HG02981 (cell line): ENCODE measurements around the gene PXT1.
"Not testable (repeated sequence)": the region's sequence is repeated elsewhere in the genome, so short reads cannot be mapped to it uniquely, and the experiment has no call there.

ENCODE experiments used
- ATAC-seq: cut with Tn5 transposase; IDR thresholded peaks from one replicate; pipeline ENCODE4 v1.9.1; 2021; ENCODE audit warnings: mild to moderate bottlenecking, moderate library complexity; ENCODE audit not compliant: unreplicated experiment

Gene PXT1

GRCh38 chr6:36371211-36371610 is 71.4 kb downstream of the PXT1 start:
- no peak for ATAC-seq

- no peak for ATAC-seq
Measured at GRCh38 chr6:36370638-36371037, 72.0 kb downstream of the PXT1 start.

DNA sequence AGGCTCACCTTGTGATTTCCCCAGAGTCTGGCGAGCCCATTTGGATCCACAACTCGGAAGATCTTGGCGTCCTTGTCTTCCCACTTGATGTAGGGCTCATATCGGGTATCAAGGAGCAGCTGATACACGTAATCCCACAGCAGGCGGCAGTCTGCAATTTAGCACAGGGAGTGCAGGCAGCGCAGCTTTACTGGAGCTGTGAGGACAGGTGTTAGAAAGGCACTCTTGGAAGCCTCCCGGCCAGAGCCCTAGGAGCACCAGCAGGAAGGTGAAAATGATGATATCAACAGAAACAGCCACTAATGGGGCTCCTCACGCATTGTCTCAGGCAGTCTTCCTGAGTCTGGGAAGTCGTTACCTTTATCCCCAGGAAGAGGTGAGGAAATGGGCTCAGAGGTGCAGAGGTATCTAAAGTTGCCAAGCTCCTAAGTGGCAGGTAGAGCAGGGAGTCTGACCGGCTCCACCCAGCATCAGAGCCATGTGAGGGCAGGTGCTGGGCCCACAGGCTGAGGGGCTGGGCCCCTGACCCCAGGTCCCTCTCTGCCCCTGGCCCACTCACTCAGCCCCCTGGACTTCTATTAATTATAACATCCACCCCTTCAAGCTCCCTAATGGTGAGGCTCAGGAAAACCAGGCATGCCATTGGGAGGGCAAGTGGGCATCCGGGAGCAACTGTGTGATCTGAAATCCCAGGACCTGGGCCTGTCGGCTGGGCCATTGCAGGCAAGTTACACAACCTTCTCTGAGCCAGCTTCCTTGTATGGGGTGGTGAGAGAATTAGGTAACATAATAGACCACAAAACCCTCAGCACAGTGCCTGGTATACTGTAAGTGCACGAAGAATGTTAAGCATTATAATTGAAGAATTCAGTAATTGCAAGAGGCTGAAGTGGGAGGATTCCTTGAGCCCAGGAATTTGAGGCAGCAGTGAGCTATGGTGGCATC is 73.5 kb downstream of the PXT1 start:
- no peak for ATAC-seq

DNA sequence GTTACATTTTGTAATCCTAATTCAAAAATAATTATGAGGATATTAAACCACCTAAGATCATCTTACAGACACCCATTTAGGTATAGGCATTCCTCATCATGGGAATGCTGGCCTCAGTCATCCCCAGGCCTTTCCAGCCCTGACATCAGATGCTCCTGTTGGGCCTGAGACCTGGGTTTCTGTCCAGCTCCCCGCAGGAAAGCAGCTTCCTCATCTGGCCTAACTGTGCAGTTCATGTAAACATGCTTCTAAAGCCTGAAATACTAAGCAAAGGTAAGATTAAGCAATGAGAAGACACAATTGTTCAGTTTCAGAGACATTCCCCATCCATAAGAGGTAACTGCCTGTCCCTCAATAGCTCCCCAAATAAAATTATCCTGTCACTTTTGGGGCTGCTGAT is 74.2 kb downstream of the PXT1 start:
- ATAC-seq: no peak

DNA sequence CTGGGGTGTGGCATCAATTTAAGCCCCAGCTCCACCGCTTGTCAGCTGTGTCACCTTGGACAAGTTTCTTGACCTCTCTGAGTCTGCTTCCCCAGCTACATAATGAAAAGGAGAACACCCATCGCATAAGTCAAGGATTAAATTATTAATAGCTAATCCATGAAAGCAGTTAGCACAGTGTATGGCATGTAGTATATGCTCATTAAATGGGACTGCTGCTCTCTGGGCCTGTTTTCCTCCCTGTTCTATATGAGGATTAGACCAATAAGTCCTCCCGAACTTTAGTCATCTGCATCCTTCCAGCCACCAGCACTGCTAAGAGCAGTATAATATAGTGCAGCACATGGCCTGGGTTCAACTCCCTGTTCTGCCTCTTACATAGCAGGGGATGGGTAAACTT is 74.9 kb downstream of the PXT1 start:
- no peak for ATAC-seq

DNA sequence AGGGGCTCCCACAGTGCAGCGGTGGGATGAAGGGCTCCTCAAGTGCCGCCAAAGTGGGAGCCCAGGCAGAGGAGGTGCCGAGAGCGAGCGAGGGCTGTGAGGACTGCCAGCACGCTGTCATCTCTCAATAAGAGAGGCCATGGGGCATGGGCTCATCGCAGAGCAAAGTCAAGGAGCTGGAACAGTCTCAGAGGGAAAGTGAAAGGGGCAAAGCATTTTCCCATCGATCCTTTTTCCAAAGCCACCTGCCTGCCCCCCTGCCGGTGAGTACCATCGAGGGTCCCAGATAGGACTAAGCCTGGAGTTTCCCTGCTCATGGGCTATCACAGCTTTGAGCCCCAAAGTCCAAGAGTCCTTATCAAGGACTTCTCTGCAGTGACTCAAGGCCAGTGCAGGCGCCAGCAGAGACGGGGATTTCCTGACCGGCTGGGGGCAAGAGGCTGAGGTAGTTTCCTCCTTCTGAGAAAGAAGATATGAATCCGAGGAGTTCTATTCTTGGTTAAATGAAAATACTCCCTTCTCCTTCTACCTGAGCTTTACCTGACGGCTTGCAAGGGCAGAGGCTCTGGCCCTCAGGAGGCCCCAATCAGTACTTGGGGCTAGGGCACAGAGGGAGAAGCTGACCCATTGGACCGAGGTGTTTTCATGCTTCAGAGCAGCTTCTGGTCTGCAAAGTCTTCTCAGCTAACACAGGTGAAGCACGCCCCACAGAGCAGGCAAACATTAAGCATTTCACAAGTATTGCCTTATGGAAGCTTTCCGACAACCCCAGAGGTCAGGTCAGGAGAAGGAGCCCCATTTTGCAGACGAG is 77.8 kb downstream of the PXT1 start:
- ATAC-seq: no peak

- not testable (repeated sequence) for ATAC-seq
Measured at GRCh38 chr6:36364061-36364635, 78.5 kb downstream of the PXT1 start.

DNA sequence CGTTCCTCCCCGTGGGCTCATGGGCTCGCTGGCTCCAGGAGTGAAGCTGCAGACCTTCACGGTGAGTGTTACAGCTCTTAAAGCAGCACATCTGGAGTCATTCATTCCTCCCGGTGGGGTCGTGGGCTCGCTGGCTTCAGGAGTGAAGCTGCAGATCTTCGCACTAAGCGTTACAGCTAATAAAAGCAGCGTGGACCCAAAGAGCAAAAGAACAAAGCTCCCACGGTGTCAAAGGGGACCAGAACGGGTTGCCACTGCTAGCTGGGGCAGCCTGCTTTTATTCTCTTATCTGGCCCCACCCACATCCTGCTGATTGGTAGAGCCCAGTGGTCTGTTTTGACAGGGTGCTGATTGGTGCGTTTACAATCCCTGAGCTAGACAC is 79.3 kb downstream of the PXT1 start:
- not testable (repeated sequence) for ATAC-seq

- no peak for ATAC-seq
Measured at GRCh38 chr6:36362551-36363370, 79.9 kb downstream of the PXT1 start.

DNA sequence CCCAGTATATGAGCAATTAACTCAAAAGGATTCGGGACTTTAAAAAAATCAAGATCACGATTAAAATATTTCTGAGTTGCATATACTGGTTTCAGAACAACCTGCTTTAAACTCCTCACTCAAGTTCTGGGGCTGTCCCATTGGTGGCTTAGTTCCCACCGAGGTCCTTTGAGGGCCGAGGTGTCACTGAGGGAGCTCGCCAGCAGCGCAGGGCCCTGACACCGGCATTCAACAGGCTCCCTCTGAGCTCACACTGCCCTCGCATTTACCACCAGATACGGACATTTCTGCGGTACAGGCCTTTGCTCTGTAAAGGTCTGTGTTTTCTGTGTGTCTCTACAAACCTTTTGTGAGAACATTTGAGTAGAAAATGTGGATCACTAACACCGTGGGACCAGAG is 81.6 kb downstream of the PXT1 start:
- ATAC-seq: no peak

- no peak for ATAC-seq
Measured at GRCh38 chr6:36360241-36361054, 82.2 kb downstream of the PXT1 start.

- ATAC-seq: no peak
Measured at GRCh38 chr6:36358226-36358915, 84.3 kb downstream of the PXT1 start.

DNA sequence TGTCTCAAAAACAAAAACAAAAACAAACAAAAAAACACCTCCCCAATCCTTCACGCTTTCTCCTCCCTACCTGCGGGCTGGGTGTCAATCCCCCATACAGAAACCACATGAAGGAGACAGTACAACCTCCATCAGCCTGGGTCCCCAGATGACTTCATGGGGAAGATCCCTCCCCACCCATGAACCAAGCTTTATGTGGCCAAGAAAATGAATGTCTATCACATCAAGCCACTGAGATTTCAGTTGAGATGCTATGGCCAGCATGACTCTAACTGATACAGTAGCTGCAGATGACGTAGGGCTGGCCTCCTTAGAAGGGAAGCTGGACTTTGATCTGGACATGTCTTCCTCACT is 84.8 kb downstream of the PXT1 start:
- no peak for ATAC-seq

- no peak for ATAC-seq
Measured at GRCh38 chr6:36355819-36356218, 86.8 kb downstream of the PXT1 start.

- ATAC-seq: no peak
Measured at GRCh38 chr6:36353411-36353915, 89.2 kb downstream of the PXT1 start.

DNA sequence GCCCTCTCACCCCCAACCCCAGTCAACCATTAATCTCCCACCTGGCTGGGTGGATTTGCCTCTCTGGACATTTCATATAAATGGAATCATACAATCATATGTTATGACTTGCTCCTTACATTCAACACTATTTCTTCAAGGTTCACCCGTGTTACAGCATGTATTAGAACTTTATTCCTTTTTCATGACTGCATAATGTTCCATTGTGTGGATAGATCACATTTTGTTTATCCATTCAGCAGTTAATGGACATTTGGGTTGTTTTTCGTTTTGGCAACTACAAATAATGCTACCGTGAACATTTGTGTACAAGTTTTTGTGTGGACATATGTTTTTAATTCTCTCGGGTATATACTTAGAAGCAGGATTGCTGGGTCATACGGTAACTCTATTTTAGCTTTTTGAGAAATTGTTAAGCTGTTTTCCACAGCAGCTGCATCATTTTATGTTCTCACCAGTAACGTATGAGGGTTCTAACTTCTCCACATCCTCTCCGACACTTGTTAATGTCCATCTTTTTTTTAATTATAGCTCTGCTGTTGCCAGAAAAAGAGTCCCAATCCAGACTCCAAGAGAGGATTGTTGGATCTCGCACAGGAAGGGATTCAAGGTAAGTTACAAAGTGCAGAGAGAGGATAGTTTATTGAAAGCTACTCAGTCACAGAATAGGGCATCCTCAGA is 90.0 kb downstream of the PXT1 start:
- ATAC-seq: no peak

GRCh38 chr6:36350681-36351571 is 91.7 kb downstream of the PXT1 start:
- no peak for ATAC-seq

GRCh38 chr6:36350082-36350481 is 92.6 kb downstream of the PXT1 start:
- no peak for ATAC-seq
